SH-SY5Y (cell line): Measurements from ENCODE around the gene NABP1.

Experiments
- GATA2 ChIP-seq: IDR thresholded peaks from 2 replicates; pipeline ENCODE4 v1.6.1; 2011; ENCODE audit warnings: mild to moderate bottlenecking, low read depth, low read length
- GATA3 ChIP-seq: IDR thresholded peaks from 2 replicates; pipeline ENCODE4 v1.6.1; 2011; ENCODE audit warnings: low read depth, mild to moderate bottlenecking, low read length, moderate library complexity

DNA sequence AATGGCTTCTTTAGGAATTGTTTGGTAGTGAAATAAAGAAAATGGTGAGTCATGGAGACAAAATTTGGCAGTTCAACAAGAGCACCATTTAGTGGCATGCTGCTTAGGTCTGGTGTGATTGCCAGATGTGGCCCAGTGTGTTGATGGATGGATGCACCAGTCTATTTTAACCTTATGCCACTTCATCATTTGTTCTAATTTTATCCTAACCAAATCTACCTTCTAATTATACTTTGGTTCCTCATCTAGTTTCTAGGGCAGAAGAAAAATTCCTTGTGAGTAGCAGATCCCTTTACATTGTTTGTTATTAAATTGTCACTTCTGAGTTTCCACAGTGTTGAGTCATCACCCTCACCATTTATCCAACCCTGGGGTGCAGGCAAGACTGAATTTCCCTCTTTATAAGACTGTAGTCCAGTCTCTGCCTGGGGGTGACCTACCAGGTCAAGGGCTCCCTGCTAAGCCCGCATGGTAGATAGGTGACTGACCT lies 32.5 kb downstream of the NABP1 start:
- TF ChIP-seq GATA2 (no peak), GATA3 (no peak)
